SK-N-SH treated with all-trans-retinoic acid at 6 μM for 48 hours (cell line): ENCODE results near the gene SMG5.

Experiments used
- ATAC-seq: fragments of 200-7000 bp; cut with Tn5 transposase; 3 replicates; pipeline ENCODE4 v1.9.1; 2020; ENCODE audit warnings: mild to moderate bottlenecking, moderate library complexity
- ARNTL ChIP-seq: fragments of 450-650 bp; formaldehyde crosslinking; IDR thresholded peaks from 2 replicates; pipeline ENCODE4 v1.5.0; 2020; ENCODE audit warnings: low read depth, mild to moderate bottlenecking, moderate library complexity, borderline replicate concordance
- BACH2 ChIP-seq: fragments of 250-450 bp; sonication (Bioruptor Pico); IDR thresholded peaks from 2 replicates; pipeline ENCODE4 v1.9.0; 2021; ENCODE audit warnings: mild to moderate bottlenecking, borderline replicate concordance
- CREB5 ChIP-seq: fragments of 250-450 bp; sonication (Bioruptor Pico); IDR thresholded peaks from 2 replicates; pipeline ENCODE4 v1.5.1; 2020; ENCODE audit warnings: low read depth, mild to moderate bottlenecking, moderate library complexity
- CSDC2 ChIP-seq: fragments of 250-450 bp; sonication (Bioruptor Pico); IDR thresholded peaks from 2 replicates; pipeline ENCODE4 v1.5.0; 2020; ENCODE audit warnings: mild to moderate bottlenecking, moderate library complexity
- CSRNP3 ChIP-seq: fragments of 250-450 bp; sonication (Bioruptor Pico); IDR thresholded peaks from 2 replicates; pipeline ENCODE4 v1.5.1; 2021; ENCODE audit warnings: mild to moderate bottlenecking, moderate library complexity
- ESRRG ChIP-seq: fragments of 250-450 bp; sonication (Bioruptor Pico); IDR thresholded peaks from 2 replicates; pipeline ENCODE4 v1.6.1; 2021; ENCODE audit warnings: mild to moderate bottlenecking
- GLIS3 ChIP-seq: fragments of 250-450 bp; sonication (Bioruptor Pico); IDR thresholded peaks from 2 replicates; pipeline ENCODE4 v1.5.0; 2020; ENCODE audit warnings: mild to moderate bottlenecking, moderate library complexity
- ISL1 ChIP-seq: fragments of 250-450 bp; sonication (Bioruptor Pico); IDR thresholded peaks from 2 replicates; pipeline ENCODE4 v2.1.2; 2022; ENCODE audit warnings: mild to moderate bottlenecking, moderate library complexity
- OSR1 ChIP-seq: fragments of 250-450 bp; sonication (Bioruptor Pico); IDR thresholded peaks from 2 replicates; pipeline ENCODE4 v1.8.0; 2022; ENCODE audit warnings: moderate library complexity, mild to moderate bottlenecking, inconsistent platforms
- PATZ1 ChIP-seq: fragments of 250-450 bp; sonication (Bioruptor Pico); IDR thresholded peaks from 2 replicates; pipeline ENCODE4 v1.8.0; 2020; ENCODE audit warnings: mild to moderate bottlenecking, moderate library complexity, borderline replicate concordance
- POU6F1 ChIP-seq: fragments of 250-450 bp; sonication (Bioruptor Pico); IDR thresholded peaks from 2 replicates; pipeline ENCODE4 v1.8.0; 2021; ENCODE audit warnings: low read depth, mild to moderate bottlenecking, moderate library complexity, borderline replicate concordance
- PPARA ChIP-seq: fragments of 250-450 bp; sonication (Bioruptor Pico); IDR thresholded peaks from 2 replicates; pipeline ENCODE4 v1.5.0; 2020; ENCODE audit warnings: mild to moderate bottlenecking, borderline replicate concordance
- RARB ChIP-seq: fragments of 250-450 bp; sonication (Bioruptor Pico); IDR thresholded peaks from 2 replicates; pipeline ENCODE4 v1.8.0; 2021; ENCODE audit warnings: mild to moderate bottlenecking, moderate library complexity
- SNAI2 ChIP-seq: fragments of 250-450 bp; sonication (Bioruptor Pico); IDR thresholded peaks from 2 replicates; pipeline ENCODE4 v1.5.0; 2020; ENCODE audit warnings: mild to moderate bottlenecking, moderate library complexity
- TCF4 ChIP-seq: fragments of 250-450 bp; sonication (Bioruptor Pico); IDR thresholded peaks from 2 replicates; pipeline ENCODE4 v1.8.0; 2021; ENCODE audit warnings: mild to moderate bottlenecking, moderate library complexity, borderline replicate concordance
- TOX ChIP-seq: fragments of 250-450 bp; sonication (Bioruptor Pico); IDR thresholded peaks from 2 replicates; pipeline ENCODE4 v1.8.0; 2021; ENCODE audit warnings: mild to moderate bottlenecking, moderate library complexity, borderline replicate concordance
- TSHZ2 ChIP-seq: fragments of 250-450 bp; sonication (Bioruptor Pico); IDR thresholded peaks from 2 replicates; pipeline ENCODE4 v1.5.0; 2020; ENCODE audit warnings: mild to moderate bottlenecking, moderate library complexity
- ZC3H10 ChIP-seq: fragments of 250-450 bp; sonication (Bioruptor Pico); IDR thresholded peaks from 2 replicates; pipeline ENCODE4 v1.5.1; 2021; ENCODE audit warnings: mild to moderate bottlenecking, moderate library complexity
- ZFP3 ChIP-seq: fragments of 250-450 bp; sonication (Bioruptor Pico); IDR thresholded peaks from 2 replicates; pipeline ENCODE4 v1.5.0; 2020; ENCODE audit warnings: mild to moderate bottlenecking, moderate library complexity
- ZFP30 ChIP-seq: fragments of 450-650 bp; formaldehyde crosslinking; IDR thresholded peaks from 2 replicates; pipeline ENCODE4 v1.5.0; 2022; ENCODE audit warnings: mild to moderate bottlenecking, moderate library complexity
- ZNF565 ChIP-seq: fragments of 450-650 bp; formaldehyde crosslinking; conservative IDR thresholded peaks from 2 replicates; pipeline ENCODE4 v1.5.0; 2020; ENCODE audit warnings: low read depth, mild to moderate bottlenecking, moderate library complexity
- ZNF8 ChIP-seq: fragments of 450-650 bp; formaldehyde crosslinking; IDR thresholded peaks from 2 replicates; pipeline ENCODE4 v1.5.0; 2020; ENCODE audit warnings: mild to moderate bottlenecking, moderate library complexity

SMG5 gene

GRCh38 chr1:156308078-156308477, 25.5 kb upstream of the SMG5 start:
- peak; percentile 28; the same call in 2 of the 3 replicates for ATAC-seq
- no peak for TF ChIP-seq GLIS3 (CRISPR knock-in tag)
- TF ChIP-seq RARB (CRISPR knock-in tag) = no peak
- no peak for TF ChIP-seq CREB5 (CRISPR knock-in tag)
- no peak for TF ChIP-seq ZNF8
- no peak for TF ChIP-seq OSR1 (CRISPR knock-in tag)
- no peak for TF ChIP-seq SNAI2 (CRISPR knock-in tag)
- no peak for TF ChIP-seq POU6F1 (CRISPR knock-in tag)
- no peak for TF ChIP-seq ZFP30 (CRISPR knock-in tag)
- no peak for TF ChIP-seq CSRNP3 (CRISPR knock-in tag)
- TF ChIP-seq ZFP3 (CRISPR knock-in tag) = no peak
- TF ChIP-seq PPARA (CRISPR knock-in tag) = no peak
- no peak for TF ChIP-seq BACH2 (CRISPR knock-in tag)
- no peak for TF ChIP-seq TSHZ2
- TF ChIP-seq ZNF565 (CRISPR knock-in tag) = no peak
- TF ChIP-seq ZC3H10 (CRISPR knock-in tag) = no peak
- TF ChIP-seq CSDC2 (CRISPR knock-in tag) = no peak
- TF ChIP-seq PATZ1 (CRISPR knock-in tag) = no peak

- no peak for ATAC-seq
- TF ChIP-seq ARNTL (CRISPR knock-in tag) (no peak), ESRRG (CRISPR knock-in tag) (no peak), SNAI2 (CRISPR knock-in tag) (no peak), OSR1 (CRISPR knock-in tag) (no peak), POU6F1 (CRISPR knock-in tag) (no peak), CSRNP3 (CRISPR knock-in tag) (no peak), ZNF8 (no peak), GLIS3 (CRISPR knock-in tag) (no peak), CREB5 (CRISPR knock-in tag) (no peak), ZNF565 (CRISPR knock-in tag) (no peak), RARB (CRISPR knock-in tag) (no peak), ZFP30 (CRISPR knock-in tag) (no peak), ISL1 (no peak), ZFP3 (CRISPR knock-in tag) (no peak), ZC3H10 (CRISPR knock-in tag) (no peak), PPARA (CRISPR knock-in tag) (no peak), PATZ1 (CRISPR knock-in tag) (no peak), TCF4 (CRISPR knock-in tag) (no peak), TOX (no peak)
These were observed 22.6 kb upstream of the SMG5 start for GRCh38 chr1:156305215-156305614.
